Measurements from ENCODE around the gene EZH1. TPM values are rescaled to one million over a fixed set of nuclear protein-coding genes. Genes with fewer than 3 reads are reported as not detected.

EZH1 gene
- total RNA-seq, 1 experiment from 2014 or later: 16.9 TPM

DNA sequence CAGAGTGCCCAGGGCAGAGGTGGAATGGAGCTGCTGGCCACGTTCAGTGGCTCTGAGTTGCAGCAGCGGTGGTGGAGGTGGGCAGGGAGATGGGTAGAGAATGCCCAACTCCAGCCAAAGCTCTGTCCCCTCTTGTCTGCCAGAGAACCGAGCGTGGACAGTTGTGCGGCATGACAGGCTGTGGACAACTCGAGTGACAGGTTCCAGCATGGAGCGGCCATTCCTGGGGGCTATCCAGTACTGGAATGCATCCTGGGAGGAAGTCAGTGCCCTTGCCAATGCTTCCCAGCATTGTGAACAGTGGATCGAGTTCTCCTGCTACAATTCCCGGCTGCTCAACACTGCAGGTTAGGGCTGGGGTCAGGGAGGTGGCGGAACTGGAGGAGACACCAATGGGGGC, 54.2 kb downstream of the EZH1 start:
- no peaks in the 10 kb centered on the region for H3K9me3 Mint-ChIP-seq (ENCODE audit: unreplicated experiment)
- no peaks in the 10 kb centered on the region for H3K4me1 ChIP-seq
- ChIA-PET CTCF (no interaction called here), POLR2A (no interaction called here)
- H3K36me3 ChIP-seq (ENCODE audit: control insufficient read depth, insufficient read depth, low read length): no peaks in the 10 kb centered on the region
- no peaks in the 10 kb centered on the region for H3K4me1 Mint-ChIP-seq (ENCODE audit: low read depth, unreplicated experiment)
- BruUV-seq (replicated peaks): no TSS peak
- no peak for DNase-seq
- H3K9me3 ChIP-seq: no peaks in the 10 kb centered on the region
- H3K27me3 ChIP-seq (replicated peaks; ENCODE audit: control insufficient read depth, insufficient read depth, low read length): no peaks in the 10 kb centered on the region
- intact Hi-C loops (cut with micrococcal nuclease; ENCODE audit: unreplicated experiment): no loop called here
- no peaks in the 10 kb centered on the region for H3K27me3 Mint-ChIP-seq (ENCODE audit: insufficient read depth, unreplicated experiment)
- H3K36me3 Mint-ChIP-seq (ENCODE audit: insufficient read depth, unreplicated experiment): peaks cover 6% of the 10 kb centered on the region
- H3K27ac Mint-ChIP-seq (ENCODE audit: unreplicated experiment): no peak overlapping the region
- H3K4me3 Mint-ChIP-seq (ENCODE audit: unreplicated experiment): no peak overlapping the region
- TF ChIP-seq, protein P1, sequence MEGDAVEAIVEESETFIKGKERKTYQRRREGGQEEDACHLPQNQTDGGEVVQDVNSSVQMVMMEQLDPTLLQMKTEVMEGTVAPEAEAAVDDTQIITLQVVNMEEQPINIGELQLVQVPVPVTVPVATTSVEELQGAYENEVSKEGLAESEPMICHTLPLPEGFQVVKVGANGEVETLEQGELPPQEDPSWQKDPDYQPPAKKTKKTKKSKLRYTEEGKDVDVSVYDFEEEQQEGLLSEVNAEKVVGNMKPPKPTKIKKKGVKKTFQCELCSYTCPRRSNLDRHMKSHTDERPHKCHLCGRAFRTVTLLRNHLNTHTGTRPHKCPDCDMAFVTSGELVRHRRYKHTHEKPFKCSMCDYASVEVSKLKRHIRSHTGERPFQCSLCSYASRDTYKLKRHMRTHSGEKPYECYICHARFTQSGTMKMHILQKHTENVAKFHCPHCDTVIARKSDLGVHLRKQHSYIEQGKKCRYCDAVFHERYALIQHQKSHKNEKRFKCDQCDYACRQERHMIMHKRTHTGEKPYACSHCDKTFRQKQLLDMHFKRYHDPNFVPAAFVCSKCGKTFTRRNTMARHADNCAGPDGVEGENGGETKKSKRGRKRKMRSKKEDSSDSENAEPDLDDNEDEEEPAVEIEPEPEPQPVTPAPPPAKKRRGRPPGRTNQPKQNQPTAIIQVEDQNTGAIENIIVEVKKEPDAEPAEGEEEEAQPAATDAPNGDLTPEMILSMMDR (IDR thresholded peaks at IDR 0.05; ENCODE audit: insufficient read depth in 1 of 2, low read depth in 1 of 2, low read length in 1 of 2, severe bottlenecking in 1 of 2, unreplicated experiment in 1 of 2): no peak
- H3K4me3 ChIP-seq (ENCODE audit: low read depth, low read length): no peak overlapping the region

DNA sequence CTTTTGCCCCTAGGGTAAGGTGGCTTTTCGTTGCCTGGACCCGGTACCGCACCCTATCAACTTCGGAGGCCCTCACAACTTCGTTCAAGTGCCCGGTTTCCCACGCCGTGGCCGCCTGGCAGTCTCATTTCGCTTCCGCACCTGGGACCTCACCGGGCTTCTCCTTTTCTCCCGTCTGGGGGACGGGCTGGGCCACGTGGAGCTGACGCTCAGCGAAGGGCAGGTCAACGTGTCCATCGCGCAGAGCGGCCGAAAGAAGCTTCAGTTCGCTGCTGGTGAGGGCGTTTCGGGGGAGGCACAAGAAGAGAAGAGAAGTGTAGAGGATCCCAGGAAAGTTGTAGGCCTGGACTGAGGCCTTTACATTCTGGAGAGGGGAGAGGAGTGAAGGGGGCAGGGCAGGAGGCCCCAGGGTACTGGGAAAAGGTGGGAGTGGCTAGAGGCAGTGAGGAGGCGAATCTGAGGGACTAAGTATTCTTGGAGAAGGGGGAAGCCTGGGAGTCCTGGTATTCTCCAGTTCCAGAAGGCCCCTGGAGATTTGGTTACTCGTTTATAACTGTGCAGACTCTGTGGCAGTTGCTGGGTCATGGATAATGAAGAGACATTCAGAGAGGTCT, 57.0 kb downstream of the EZH1 start:
- Mint-ChIP-seq H3K27ac (ENCODE audit: unreplicated experiment) (no peak overlapping the region), H3K36me3 (ENCODE audit: insufficient read depth, unreplicated experiment) (no peaks in the 10 kb centered on the region), H3K27me3 (ENCODE audit: insufficient read depth, unreplicated experiment) (no peaks in the 10 kb centered on the region), H3K4me1 (ENCODE audit: low read depth, unreplicated experiment) (no peaks in the 10 kb centered on the region), H3K9me3 (ENCODE audit: unreplicated experiment) (no peaks in the 10 kb centered on the region), H3K4me3 (ENCODE audit: unreplicated experiment) (no peak overlapping the region)
- no peak for DNase-seq
- Histone ChIP-seq H3K4me1 (0 out of 2 replicates have a peak, but pooled peaks cover 5% of the 10 kb centered on the region), H3K27me3 (replicated peaks; ENCODE audit: control insufficient read depth, insufficient read depth, low read length) (no peaks in the 10 kb centered on the region), H3K4me3 (ENCODE audit: low read depth, low read length) (no peak overlapping the region), H3K9me3 (no peaks in the 10 kb centered on the region), H3K36me3 (ENCODE audit: control insufficient read depth, insufficient read depth, low read length) (no peaks in the 10 kb centered on the region)
- TF ChIP-seq, protein P1 (IDR thresholded peaks at IDR 0.05; ENCODE audit: insufficient read depth in 1 of 2, low read depth in 1 of 2, low read length in 1 of 2, severe bottlenecking in 1 of 2, unreplicated experiment in 1 of 2): no peak
- BruUV-seq (replicated peaks): no TSS peak
- ChIA-PET CTCF (no interaction called here), POLR2A (no interaction called here)
- intact Hi-C loops (cut with micrococcal nuclease; ENCODE audit: unreplicated experiment): no loop called here

DNA sequence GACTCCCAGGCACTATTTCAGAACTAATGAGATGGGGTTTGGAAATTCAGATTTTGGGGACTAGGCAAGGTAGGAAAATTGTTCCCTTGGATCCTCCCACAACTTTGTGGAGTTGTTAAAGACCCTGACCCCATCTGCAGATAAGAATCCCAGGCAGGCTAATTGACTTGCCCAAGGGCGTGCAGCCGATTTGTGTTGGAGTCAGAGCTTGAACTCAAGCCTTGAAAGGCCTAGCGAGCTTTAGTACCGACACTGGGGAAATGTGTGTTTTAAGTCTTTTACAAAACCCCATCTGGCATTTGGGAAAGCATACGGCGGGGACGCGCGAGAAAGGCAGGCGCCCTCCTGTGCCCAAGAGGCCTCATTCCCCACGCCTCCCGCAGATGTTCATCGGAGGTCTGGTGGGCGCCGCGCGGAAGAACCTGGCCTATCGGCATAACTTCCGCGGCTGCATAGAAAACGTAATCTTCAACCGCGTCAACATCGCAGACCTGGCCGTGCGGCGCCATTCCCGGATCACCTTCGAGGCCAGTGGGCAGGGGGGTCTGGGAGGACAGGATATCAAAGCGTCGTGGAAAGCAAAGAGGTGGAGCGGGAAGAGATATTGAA, 58.2 kb downstream of the EZH1 start:
- DNase-seq: no peak
- POLR2A ChIA-PET: no interaction called here
- Mint-ChIP-seq H3K4me3 (ENCODE audit: unreplicated experiment) (no peak overlapping the region), H3K4me1 (ENCODE audit: low read depth, unreplicated experiment) (peaks cover 3% of the 10 kb centered on the region), H3K9me3 (ENCODE audit: unreplicated experiment) (no peaks in the 10 kb centered on the region), H3K27ac (ENCODE audit: unreplicated experiment) (no peak overlapping the region), H3K27me3 (ENCODE audit: insufficient read depth, unreplicated experiment) (no peaks in the 10 kb centered on the region), H3K36me3 (ENCODE audit: insufficient read depth, unreplicated experiment) (no peaks in the 10 kb centered on the region)
- CTCF ChIA-PET: no interaction called here
- no TSS peak for BruUV-seq (replicated peaks)
- Histone ChIP-seq H3K9me3 (no peaks in the 10 kb centered on the region), H3K27me3 (replicated peaks; ENCODE audit: control insufficient read depth, insufficient read depth, low read length) (no peaks in the 10 kb centered on the region), H3K36me3 (ENCODE audit: control insufficient read depth, insufficient read depth, low read length) (no peaks in the 10 kb centered on the region), H3K4me1 (0 out of 2 replicates have a peak, but pooled peaks cover 5% of the 10 kb centered on the region), H3K4me3 (ENCODE audit: low read depth, low read length) (no peak overlapping the region)
- TF ChIP-seq, protein P1 (IDR thresholded peaks at IDR 0.05; ENCODE audit: insufficient read depth in 1 of 2, low read depth in 1 of 2, low read length in 1 of 2, severe bottlenecking in 1 of 2, unreplicated experiment in 1 of 2): no peak
- intact Hi-C loops (cut with micrococcal nuclease; ENCODE audit: unreplicated experiment): no loop called here
